SU-DHL-6 (cell line): ENCODE results near the gene ABCA13.

Source experiments
- H2AFZ ChIP-seq: fragments of 200-600 bp; sonication (generic); 2 replicates; pipeline ENCODE4 v1.6.1; 2014; ENCODE audit warnings: low read depth, mild to moderate bottlenecking, moderate library complexity, mixed read lengths, antibody characterized with exemption, low read length; ENCODE audit not compliant: severe bottlenecking
- H3F3A ChIP-seq: fragments of 200-600 bp; shearing (Covaris generic); 2 replicates; pipeline ENCODE4 v1.6.0; 2016; ENCODE audit warnings: antibody characterized with exemption, mild to moderate bottlenecking; ENCODE audit not compliant: insufficient read depth
- H3K27ac ChIP-seq: fragments of 200-600 bp; sonication (generic); 2 replicates; pipeline ENCODE4 v1.5.1; 2016; ENCODE audit warnings: low read depth, mild to moderate bottlenecking, low read length, moderate library complexity, mixed read lengths
- H3K27me3 ChIP-seq: fragments of 200-600 bp; sonication (generic), shearing (Covaris generic); 2 replicates; pipeline ENCODE4 v1.6.0; 2014; ENCODE audit warnings: mild to moderate bottlenecking, low read length
- H3K36me3 ChIP-seq: fragments of 200-600 bp; sonication (generic); 2 replicates; pipeline ENCODE4 v1.6.1; 2014; ENCODE audit warnings: mild to moderate bottlenecking, low read length, mixed read lengths
- H3K4me2 ChIP-seq: fragments of 300-600, 200-600 bp; shearing (Covaris generic), sonication (generic); 2 replicates; pipeline ENCODE4 v1.6.0; 2014; ENCODE audit warnings: low read length, low read depth, mild to moderate bottlenecking; ENCODE audit not compliant: poor library complexity, severe bottlenecking
- H3K4me3 ChIP-seq: fragments of 200-600 bp; sonication (generic); 2 replicates; pipeline ENCODE4 v1.5.1; 2014; ENCODE audit warnings: antibody characterized with exemption, low read length, mild to moderate bottlenecking, mixed read lengths; ENCODE audit not compliant: insufficient read depth, poor library complexity, severe bottlenecking
- H3K79me2 ChIP-seq: fragments of 200-600 bp; sonication (generic); 2 replicates; pipeline ENCODE4 v1.6.1; 2014; ENCODE audit warnings: mild to moderate bottlenecking, low read length, moderate library complexity; ENCODE audit not compliant: insufficient read depth
- H3K9ac ChIP-seq: fragments of 200-600 bp; sonication (generic); 2 replicates; pipeline ENCODE4 v1.7.0; 2014; ENCODE audit warnings: mild to moderate bottlenecking, low read length
- H3K9me2 ChIP-seq: fragments of 200-600 bp; sonication (generic); replicated peaks from 2 replicates; pipeline ENCODE4 v1.6.1; 2014; ENCODE audit warnings: low read length; ENCODE audit not compliant: insufficient read depth
- H3K9me3 ChIP-seq: fragments of 200-600 bp; sonication (generic); 2 replicates; pipeline ENCODE4 v1.6.1; 2014; ENCODE audit warnings: low read length, mixed read lengths; ENCODE audit not compliant: insufficient read depth
- H4K20me1 ChIP-seq: fragments of 200-600 bp; sonication (generic); 2 replicates; pipeline ENCODE4 v1.6.1; 2014; ENCODE audit warnings: low read depth, mild to moderate bottlenecking, antibody characterized with exemption, low read length, moderate library complexity, mixed read lengths
- EZH2phosphoT487 ChIP-seq: fragments of 200-600 bp; sonication (generic), shearing (Covaris generic); conservative IDR thresholded peaks from 2 replicates; pipeline ENCODE4 v1.6.1; 2018; ENCODE audit warnings: mild to moderate bottlenecking, antibody characterized with exemption, low read length, moderate library complexity, mixed read lengths
- TF ChIP-seq, protein P1 (sequence below): fragments of 200-600 bp; sonication (generic); IDR thresholded peaks from one replicate; pipeline ENCODE4 v1.5.1; 2017; ENCODE audit warnings: antibody characterized with exemption, mild to moderate bottlenecking, low read length, moderate library complexity; ENCODE audit not compliant: insufficient read depth, poor library complexity, severe bottlenecking

ABCA13 gene

DNA sequence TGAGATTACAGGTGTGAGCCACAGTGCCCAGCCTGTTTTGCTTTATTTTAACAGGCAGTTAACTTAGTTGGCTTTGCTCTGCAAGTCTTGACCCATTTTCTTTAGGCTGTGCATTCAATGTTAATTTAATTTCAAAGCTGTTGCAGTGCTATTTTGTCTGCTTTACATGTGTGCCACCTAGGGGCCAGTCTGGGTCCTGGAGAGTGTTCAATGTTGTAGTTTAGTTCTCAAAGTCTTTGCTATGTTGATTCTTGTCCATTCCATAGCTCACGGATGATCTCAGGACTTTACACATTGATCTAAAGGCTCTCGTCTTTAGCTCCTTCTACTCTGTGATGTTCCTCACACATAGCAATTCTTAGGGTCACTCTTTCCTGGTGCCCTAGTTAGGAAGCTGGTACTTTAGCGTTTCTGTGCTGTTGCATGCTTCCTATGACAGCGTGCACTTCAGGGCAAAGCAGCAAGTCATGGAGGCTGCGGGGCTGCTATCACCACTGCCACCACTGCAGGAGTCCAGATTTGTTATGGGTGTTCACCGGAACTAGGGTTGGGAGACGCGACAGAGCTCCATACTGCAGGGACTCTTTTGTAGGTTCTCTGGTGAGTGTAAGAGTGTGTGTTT, 16.4 kb upstream of the ABCA13 start:
- Histone ChIP-seq H3K79me2 (no peaks in the 10 kb centered on the region), H3K9me3 (no peaks in the 10 kb centered on the region), H3F3A (no peaks in the 10 kb centered on the region), H2AFZ (no peak overlapping the region), H3K27me3 (no peaks in the 10 kb centered on the region; the same call in 1 of the 2 replicates), H3K9me2 (no peaks in the 10 kb centered on the region), H3K4me3 (no peak overlapping the region), H3K4me2 (no peak overlapping the region), H3K9ac (no peak overlapping the region), H3K27ac (no peak overlapping the region), H4K20me1 (no peaks in the 10 kb centered on the region), H3K36me3 (no peaks in the 10 kb centered on the region)
- TF ChIP-seq, protein P1, sequence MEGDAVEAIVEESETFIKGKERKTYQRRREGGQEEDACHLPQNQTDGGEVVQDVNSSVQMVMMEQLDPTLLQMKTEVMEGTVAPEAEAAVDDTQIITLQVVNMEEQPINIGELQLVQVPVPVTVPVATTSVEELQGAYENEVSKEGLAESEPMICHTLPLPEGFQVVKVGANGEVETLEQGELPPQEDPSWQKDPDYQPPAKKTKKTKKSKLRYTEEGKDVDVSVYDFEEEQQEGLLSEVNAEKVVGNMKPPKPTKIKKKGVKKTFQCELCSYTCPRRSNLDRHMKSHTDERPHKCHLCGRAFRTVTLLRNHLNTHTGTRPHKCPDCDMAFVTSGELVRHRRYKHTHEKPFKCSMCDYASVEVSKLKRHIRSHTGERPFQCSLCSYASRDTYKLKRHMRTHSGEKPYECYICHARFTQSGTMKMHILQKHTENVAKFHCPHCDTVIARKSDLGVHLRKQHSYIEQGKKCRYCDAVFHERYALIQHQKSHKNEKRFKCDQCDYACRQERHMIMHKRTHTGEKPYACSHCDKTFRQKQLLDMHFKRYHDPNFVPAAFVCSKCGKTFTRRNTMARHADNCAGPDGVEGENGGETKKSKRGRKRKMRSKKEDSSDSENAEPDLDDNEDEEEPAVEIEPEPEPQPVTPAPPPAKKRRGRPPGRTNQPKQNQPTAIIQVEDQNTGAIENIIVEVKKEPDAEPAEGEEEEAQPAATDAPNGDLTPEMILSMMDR: peak; percentile 66
- no peak for TF ChIP-seq EZH2phosphoT487

DNA sequence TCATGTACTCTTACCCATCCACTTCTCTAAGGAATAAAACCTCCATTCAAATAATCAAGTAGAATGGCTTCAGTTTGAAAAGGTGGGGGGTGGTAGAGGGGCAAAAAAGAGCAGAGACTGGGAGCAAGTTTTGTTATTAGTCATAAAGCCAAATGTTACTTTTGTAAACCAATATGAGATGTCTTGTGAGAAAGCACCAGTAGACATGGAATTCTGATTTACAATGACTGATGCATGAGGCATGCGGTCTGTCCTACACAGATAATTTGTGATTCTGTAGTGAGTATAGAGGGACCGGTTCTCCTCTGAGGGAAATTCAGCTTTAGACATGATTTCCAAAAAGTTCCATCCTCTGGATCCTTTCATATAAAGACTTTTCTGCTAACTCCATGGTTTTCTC, 12.9 kb upstream of the ABCA13 start:
- no peak overlapping the region for H3K4me2 ChIP-seq

DNA sequence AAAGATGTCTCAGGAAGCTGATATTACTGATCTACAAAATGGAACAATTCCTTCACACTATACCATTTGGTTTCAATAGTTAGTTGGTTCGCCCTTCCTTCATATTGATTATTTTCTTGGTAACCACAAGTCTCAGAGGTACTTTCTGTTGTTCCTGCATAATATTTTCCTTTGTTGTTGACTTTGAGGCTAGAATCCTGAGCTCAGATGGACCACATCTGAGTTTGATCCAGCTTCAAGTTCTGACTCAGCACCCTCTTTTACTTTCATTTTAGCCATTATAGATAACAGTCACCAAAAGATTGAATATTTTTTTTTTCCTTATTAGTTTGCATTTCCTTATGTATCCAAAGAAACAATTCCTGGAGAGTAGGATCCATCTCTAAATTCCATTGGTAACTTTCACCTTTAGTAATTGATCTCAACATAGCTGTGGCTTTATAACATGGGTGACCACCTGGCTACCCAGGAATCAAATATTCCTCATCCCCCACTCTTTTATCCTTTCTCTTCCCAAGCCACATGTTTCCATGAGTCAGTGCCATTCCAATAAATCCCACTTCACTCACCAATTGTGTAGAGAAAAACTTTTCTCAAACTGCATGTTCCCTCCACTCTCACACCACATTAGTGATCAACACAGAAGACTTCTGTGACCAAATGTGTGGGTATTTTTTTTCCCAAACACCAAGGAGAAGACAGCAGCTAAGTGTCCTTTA, 9.7 kb upstream of the ABCA13 start:
- no peaks in the 10 kb centered on the region; the same call in 1 of the 2 replicates for H3K27me3 ChIP-seq
- H3K36me3 ChIP-seq: no peaks in the 10 kb centered on the region
- no peak overlapping the region for H2AFZ ChIP-seq
- H3K79me2 ChIP-seq: no peaks in the 10 kb centered on the region
- no peaks in the 10 kb centered on the region for H4K20me1 ChIP-seq
- no peak overlapping the region for H3K9ac ChIP-seq
- no peaks in the 10 kb centered on the region for H3K9me2 ChIP-seq
- no peak overlapping the region for H3K4me2 ChIP-seq
- H3K4me3 ChIP-seq: no peak overlapping the region
- no peak overlapping the region for H3K27ac ChIP-seq
- TF ChIP-seq, protein P1: no peak
- TF ChIP-seq EZH2phosphoT487: no peak
- H3K9me3 ChIP-seq: no peaks in the 10 kb centered on the region
- no peaks in the 10 kb centered on the region for H3F3A ChIP-seq

More for the DNA sequence above, 12.9 kb upstream of the ABCA13 start:
- Histone ChIP-seq H2AFZ (no peak overlapping the region), H3K4me3 (no peak overlapping the region), H3K9me3 (no peaks in the 10 kb centered on the region), H4K20me1 (no peaks in the 10 kb centered on the region), H3K27me3 (no peaks in the 10 kb centered on the region; the same call in 1 of the 2 replicates), H3K9me2 (no peaks in the 10 kb centered on the region), H3K9ac (no peak overlapping the region), H3K27ac (no peak overlapping the region), H3K79me2 (no peaks in the 10 kb centered on the region), H3K36me3 (no peaks in the 10 kb centered on the region), H3F3A (no peaks in the 10 kb centered on the region)
- TF ChIP-seq EZH2phosphoT487: no peak
- TF ChIP-seq, protein P1: no peak
